UCSD-AML1 (cell line): ENCODE data around the gene CYYR1.

Source experiments
- DNase-seq: peaks from one replicate; lab custom pipeline; 2025; ENCODE audit not compliant: unreplicated experiment; lab: John Stamatoyannopoulos, UW

Gene CYYR1

DNA sequence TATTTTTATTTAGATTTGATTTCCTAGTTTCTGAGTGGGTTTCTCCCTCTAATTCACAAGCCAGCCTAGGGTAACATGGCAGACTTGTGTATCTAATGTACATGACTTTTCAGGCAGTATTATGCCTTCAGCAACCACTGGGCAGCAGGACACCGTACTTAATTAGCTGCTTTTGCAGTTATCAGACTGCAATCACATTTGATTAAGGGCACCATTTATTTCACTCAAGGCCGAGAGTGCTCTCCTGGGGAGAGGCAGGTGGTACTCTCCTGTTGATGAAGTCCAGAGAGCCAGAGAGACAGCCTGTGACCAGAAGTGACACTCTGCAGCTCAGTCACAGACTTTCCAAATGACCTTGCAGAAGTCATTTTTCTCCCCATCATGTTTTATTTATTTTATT is 18.7 kb downstream of the CYYR1 start:
- DNase-seq, result no peak

- DNase-seq, result no peak
These were observed 19.2 kb downstream of the CYYR1 start for GRCh38 chr21:26553898-26554297.

DNA sequence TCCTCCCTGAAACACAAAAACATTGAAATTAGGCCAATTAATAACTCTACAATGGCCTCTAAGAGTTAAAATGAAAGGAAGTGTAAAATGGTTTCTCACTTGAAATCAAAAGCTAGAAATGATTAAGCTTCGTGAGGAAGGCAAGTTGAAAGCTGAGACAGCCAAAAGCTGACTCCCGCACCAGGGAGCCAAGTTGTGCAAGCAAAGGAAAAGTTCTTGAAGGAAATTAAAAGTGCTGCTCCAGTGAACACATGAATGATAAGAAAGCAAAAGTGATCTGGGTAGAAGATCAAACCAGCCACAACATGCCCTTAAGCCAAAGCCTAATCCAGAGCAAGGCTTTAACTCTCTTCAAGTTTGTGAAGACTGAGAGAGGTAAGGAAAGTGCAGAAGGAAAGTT is 22.8 kb downstream of the CYYR1 start:
- DNase-seq, result no peak

DNA sequence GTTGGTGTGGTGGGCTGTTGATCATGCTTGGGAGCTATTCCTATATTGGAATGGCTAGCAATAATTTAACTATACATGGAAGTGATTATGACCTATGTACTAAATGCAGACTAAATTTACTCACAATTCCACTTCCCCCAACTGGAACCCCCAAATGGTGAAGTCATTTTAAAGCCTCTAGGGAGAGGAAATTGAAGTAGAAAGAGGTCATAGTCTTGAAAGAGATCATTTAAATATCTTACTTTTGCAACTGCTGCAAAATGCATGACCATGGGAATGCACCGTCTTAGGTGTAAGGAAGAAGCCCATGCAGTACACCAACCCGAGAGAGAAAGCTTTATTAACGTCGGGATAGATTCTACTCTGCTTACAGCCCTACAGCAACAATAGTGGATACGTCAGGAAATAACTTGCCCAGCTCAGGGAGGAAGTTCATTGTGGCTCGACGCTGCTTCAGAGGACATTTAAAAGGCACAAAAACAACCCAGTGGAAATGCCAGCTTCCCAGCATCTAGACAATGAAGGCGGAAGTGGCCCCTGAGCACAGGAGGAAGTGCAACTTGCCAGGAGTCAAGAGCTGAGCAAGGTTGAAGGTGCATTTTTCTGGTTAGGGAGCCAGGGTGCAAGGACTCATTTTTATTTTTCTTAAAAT is 26.5 kb downstream of the CYYR1 start:
- DNase-seq, result peak; percentile 12

GRCh38 chr21:26544201-26544775 is 28.8 kb downstream of the CYYR1 start:
- DNase-seq, result no peak

- no peak for DNase-seq
These were observed 32.4 kb downstream of the CYYR1 start for GRCh38 chr21:26540651-26541050.

DNA sequence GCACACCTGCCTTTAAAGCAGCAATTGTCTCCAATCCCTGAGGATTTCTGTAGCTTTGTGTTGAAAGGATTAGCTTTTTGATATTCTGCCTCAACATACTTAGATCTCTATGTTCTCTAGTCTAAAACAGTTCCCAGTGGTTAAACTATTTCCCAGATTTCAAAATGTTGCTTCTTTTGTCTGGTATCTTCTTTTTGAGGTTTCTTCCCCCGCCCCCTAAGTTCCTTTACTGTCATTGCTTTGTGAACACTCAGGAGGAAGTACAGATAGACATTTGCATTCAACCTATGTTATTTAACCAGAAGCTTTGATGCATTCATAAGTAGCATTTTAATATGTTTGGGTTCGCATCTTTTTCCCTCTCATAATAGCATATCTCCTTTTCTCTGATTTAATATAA is 33.5 kb downstream of the CYYR1 start:
- no peak for DNase-seq

DNA sequence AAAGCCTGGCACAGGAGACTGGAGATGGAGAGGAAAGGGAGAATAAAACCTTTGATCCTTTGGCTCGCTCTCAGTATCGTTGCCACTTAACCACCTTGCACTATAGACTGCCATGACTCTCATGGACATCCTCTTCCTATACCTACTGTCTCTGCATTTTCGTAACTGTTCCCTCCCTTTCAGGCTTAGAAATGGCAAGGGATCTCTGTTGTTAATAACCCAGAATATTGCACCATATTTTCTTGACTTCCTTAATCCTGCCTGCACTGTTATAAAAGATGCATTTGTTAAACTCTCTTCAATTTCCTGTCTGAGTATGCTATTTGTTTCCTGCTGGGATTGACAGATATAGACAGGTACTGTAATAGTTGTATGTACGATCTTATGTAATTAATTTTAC is 38.6 kb downstream of the CYYR1 start:
- DNase-seq, result no peak

GRCh38 chr21:26532208-26532607 is 40.9 kb downstream of the CYYR1 start:
- no peak for DNase-seq

DNA sequence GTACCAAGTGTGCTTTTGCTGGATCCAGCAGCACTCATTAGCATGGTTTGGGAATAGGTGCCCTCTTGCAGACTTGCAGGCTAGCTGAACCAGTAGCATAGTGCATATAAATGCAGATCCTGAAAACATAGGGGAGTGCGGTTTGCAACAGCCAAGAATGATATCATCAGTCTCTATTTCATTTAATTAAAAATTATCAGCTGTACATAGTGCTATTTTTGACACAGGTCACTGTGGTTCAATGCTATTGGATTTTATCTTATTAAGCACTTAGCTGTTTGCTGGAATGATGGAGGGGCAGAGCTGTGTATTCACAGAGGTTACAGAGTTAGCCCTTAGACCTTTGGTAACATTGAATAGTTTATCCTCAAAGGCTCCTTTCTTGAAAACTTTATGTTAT is 43.6 kb downstream of the CYYR1 start:
- no peak for DNase-seq

DNA sequence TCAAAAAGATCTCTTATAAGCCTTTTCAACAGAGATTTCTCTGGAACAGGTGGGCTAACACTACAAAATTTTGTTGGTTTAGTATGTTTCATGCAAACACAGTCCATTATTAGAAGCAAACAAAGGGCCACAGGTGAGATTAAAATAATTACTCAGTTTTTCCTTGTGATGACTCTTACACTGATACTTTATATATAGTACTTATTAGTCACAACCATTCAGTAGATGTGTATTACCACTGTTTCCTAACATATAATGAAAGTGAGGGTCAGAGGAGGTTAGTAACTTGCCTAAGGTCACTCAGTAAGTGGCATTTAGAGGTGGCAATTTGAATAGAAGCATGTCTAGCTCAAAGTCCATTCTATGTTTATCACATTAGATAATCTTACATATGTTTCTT is 44.2 kb downstream of the CYYR1 start:
- no peak for DNase-seq

DNA sequence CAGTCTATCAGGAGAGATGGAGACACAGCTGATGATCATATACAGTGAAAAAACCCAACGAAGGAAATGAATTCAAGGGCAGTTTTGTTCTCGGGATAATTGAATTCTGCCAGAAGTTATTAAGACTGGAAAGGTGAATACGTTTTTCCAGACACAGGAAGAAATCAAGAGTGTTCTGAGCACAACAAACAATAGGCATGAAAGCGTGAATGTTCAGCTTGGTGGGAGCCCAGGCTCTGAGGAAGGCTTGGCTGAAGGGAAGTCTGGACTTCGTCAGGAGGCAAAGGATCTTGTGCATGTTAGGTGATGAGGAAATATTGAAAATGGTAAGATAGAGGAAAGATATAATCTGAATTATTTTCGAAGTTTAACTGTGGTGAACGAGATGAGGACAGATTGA is 50.4 kb downstream of the CYYR1 start:
- DNase-seq, result no peak

- DNase-seq, result no peak
These were observed 53.9 kb downstream of the CYYR1 start for GRCh38 chr21:26519142-26519541.

DNA sequence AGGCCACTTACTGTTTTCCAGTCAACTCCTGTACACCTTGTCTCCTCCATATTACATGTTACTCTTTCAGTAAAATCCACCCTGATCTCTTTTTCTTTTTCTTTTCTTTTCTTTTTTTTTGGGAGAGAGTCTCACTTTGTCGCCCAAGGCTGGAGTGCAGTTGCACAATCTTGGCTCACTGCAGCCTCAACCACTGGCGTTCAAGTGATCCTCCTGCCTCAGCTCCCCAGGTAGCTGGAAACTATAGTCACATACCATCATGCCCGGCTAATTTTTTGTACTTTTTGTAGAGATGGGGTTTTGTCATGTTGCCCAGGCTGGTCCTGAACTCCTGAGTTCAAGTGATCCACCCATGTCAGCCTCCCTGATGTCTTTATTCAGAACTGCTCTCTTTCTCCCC is 57.8 kb downstream of the CYYR1 start:
- no peak for DNase-seq

- DNase-seq, result no peak
These were observed 59.9 kb downstream of the CYYR1 start for GRCh38 chr21:26513212-26513611.

DNA sequence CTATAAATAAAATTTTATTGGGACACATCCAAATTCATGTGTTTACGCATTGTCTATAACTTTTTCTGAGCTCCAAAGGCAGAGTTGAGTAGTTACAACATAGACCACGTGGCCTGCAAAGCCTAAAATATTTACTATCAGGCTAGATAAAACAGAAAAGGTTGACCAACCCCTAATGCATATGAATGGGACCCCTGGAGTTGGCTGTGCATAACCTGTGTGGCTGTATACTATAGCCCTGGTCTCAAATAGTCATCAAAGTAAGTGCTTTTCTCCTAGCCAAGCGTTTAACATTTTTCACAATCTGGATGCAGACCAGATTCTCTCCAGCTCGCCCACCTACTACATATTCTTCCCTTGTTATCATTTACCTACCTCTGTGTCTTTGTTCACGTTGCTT is 60.4 kb downstream of the CYYR1 start:
- DNase-seq, result no peak

GRCh38 chr21:26508903-26509302 is 64.2 kb downstream of the CYYR1 start:
- no peak for DNase-seq

GRCh38 chr21:26506956-26507355 is 66.1 kb downstream of the CYYR1 start:
- no peak for DNase-seq

DNA sequence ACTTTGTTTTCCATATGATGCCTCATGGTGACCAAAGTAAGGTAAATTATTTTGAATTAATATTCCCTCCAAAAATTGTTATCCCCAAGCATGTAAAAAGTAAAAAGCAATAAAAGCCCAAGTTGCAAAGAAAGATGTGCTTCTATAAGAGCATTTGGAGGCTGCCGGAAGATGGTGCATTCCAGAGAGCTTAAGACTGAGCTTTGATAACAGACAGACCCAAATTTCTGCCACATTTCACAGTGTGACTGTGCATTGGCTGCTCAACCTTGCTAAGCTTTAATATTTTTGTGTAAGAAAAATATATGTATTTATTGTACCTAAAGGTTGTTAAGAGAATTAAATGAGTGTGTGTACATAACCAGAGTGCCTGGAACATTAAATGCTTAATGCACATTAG is 67.9 kb downstream of the CYYR1 start:
- DNase-seq, result no peak

GRCh38 chr21:26503414-26503813 is 69.7 kb downstream of the CYYR1 start:
- no peak for DNase-seq

DNA sequence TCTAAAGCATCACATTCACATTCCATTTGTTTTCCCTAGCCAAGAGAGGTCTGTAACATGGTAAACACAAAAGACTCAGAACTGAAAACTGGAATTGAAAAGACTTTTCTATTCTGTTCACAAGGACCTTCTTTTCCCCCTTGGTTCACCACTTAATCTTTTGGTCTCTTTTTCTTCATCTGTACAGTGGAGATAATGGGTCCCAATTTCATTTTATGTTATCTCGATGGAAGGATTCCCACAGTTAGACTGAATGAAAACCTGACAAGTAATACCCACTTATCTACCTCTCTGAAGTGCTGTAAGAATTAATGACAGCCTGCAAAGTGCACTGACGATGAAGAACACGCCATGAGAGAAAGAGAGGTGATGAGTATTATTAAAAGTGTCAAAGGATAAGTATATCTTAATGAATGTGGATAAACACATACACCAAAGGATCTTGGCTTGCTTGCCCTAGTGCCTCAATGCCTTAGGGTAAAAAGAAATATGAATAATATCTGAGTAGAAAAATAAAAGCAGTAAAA is 71.5 kb downstream of the CYYR1 start:
- DNase-seq, result no peak

DNA sequence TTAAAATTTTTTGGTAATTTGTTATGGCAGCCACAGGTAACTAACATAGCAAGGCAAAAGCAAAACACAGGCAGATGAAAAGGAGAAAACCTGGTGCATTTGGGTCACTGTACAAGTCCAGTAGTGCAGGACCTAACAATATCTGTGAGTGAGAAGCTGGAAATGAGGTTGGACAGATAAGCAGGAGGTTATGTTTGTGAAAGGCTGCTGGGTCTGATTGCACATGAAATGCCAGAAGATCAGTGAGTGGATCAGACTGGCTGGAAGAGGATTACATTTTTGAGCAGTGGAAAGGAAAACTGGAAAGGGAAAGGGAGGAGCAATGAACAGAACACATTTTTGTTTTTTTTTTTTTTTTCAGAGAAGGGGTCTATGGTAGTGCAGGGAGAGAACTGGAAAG is 73.6 kb downstream of the CYYR1 start:
- DNase-seq, result no peak

GRCh38 chr21:26495283-26495849 is 77.7 kb downstream of the CYYR1 start:
- no peak for DNase-seq
